Neural progenitor cell (in vitro differentiated cells): Measurements from ENCODE around the gene TP73.

Experiments
- EZH2phosphoT487 ChIP-seq: fragments of 200-600 bp; sonication (generic); IDR thresholded peaks from 2 replicates; pipeline ENCODE4 v1.6.1; 2017; ENCODE audit warnings: antibody characterized with exemption
- TF ChIP-seq, protein P1 (sequence below): fragments of 200-600 bp; sonication (generic); IDR thresholded peaks from 2 replicates; pipeline ENCODE4 v1.5.1; 2017; ENCODE audit warnings: antibody characterized with exemption, mild to moderate bottlenecking

GRCh38 chr1:3658231-3658615 lies 5.9 kb downstream of the TP73 start:
- TF ChIP-seq, protein P1, sequence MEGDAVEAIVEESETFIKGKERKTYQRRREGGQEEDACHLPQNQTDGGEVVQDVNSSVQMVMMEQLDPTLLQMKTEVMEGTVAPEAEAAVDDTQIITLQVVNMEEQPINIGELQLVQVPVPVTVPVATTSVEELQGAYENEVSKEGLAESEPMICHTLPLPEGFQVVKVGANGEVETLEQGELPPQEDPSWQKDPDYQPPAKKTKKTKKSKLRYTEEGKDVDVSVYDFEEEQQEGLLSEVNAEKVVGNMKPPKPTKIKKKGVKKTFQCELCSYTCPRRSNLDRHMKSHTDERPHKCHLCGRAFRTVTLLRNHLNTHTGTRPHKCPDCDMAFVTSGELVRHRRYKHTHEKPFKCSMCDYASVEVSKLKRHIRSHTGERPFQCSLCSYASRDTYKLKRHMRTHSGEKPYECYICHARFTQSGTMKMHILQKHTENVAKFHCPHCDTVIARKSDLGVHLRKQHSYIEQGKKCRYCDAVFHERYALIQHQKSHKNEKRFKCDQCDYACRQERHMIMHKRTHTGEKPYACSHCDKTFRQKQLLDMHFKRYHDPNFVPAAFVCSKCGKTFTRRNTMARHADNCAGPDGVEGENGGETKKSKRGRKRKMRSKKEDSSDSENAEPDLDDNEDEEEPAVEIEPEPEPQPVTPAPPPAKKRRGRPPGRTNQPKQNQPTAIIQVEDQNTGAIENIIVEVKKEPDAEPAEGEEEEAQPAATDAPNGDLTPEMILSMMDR: no peak
- no peak for TF ChIP-seq EZH2phosphoT487
